ENCODE measurements around the gene YPEL3.
A peak's percentile ranks its signal among the peaks of the same experiment; 100 is the strongest.

The YPEL3 gene

DNA sequence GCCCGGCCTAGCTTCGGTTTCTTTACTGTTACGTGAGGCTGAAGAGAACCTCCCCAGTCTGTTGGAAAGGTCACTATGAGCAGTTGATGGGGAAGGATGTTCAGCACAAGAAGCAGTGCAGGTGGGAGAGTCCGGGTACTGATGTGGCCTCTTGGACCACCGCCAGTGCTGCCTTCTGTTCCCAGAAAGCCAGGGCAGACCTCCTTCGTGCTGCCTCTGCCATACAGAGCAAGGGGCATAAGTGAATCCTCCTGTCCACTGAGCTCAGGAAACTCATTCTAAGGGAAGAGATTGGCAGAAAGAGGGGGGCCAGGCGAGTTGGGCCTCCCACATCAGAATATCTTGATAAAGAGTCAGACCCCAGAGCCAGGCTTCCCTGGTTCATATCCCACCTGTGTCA lies 16.5 kb downstream of the YPEL3 start:
- TF ChIP-seq ZNF274 (IDR thresholded peaks at IDR 0.05; ENCODE audit: low read length) (no peak), ZNF274 (tag by site-specific recombination; IDR thresholded peaks at IDR 0.05; ENCODE audit: borderline replicate concordance) (no peak), ZNF677 (tag by site-specific recombination; IDR thresholded peaks at IDR 0.05) (no peak), ZNF175 (tag by site-specific recombination; IDR thresholded peaks at IDR 0.05) (no peak), ZNF10 (tag by site-specific recombination; IDR thresholded peaks at IDR 0.05) (0 out of 2 replicates have a peak, but pooled peaks have one; percentile 33), ZNF791 (tag by site-specific recombination; IDR thresholded peaks at IDR 0.05) (no peak)
- TF ChIP-seq, protein P1, sequence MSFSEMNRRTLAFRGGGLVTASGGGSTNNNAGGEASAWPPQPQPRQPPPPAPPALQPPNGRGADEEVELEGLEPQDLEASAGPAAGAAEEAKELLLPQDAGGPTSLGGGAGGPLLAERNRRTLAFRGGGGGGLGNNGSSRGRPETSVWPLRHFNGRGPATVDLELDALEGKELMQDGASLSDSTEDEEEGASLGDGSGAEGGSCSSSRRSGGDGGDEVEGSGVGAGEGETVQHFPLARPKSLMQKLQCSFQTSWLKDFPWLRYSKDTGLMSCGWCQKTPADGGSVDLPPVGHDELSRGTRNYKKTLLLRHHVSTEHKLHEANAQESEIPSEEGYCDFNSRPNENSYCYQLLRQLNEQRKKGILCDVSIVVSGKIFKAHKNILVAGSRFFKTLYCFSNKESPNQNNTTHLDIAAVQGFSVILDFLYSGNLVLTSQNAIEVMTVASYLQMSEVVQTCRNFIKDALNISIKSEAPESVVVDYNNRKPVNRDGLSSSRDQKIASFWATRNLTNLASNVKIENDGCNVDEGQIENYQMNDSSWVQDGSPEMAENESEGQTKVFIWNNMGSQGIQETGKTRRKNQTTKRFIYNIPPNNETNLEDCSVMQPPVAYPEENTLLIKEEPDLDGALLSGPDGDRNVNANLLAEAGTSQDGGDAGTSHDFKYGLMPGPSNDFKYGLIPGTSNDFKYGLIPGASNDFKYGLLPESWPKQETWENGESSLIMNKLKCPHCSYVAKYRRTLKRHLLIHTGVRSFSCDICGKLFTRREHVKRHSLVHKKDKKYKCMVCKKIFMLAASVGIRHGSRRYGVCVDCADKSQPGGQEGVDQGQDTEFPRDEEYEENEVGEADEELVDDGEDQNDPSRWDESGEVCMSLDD (tag by site-specific recombination; IDR thresholded peaks at IDR 0.05) = no peak
- ChIA-PET CTCF (interaction anchor here (0.7 to 2.7 kb wide), 2 partner anchors 12 to 32 kb away, joined by 3 to 12 read pairs; partner anchors contain the start of gene TBX6), POLR2A (interaction anchor here (0.9 to 6.9 kb wide), 3 partner anchors 10 to 14 kb away, joined by 3 to 70 read pairs (median 4); partner anchors contain the start of genes ALDOA and TBX6)
- Histone ChIP-seq H3K9me3 (ENCODE audit: control insufficient read depth, insufficient read depth, low read depth, low read length) (no peaks in the 10 kb centered on the region), H3K4me3 (ENCODE audit: low read depth, low read length) (no peak overlapping the region), H3K36me3 (ENCODE audit: control insufficient read depth in 2 of 2, insufficient read depth in 1 of 2, low read length in 2 of 2) (peaks cover 29 to 76% of the 10 kb centered on the region in 2 experiments; a peak in 2 of 3 replicates), H3K4me1 (ENCODE audit: control insufficient read depth, insufficient read depth, low read length) (peaks cover 4% of the 10 kb centered on the region; the same call in 1 of the 2 replicates), H3K27ac (ENCODE audit: extremely low read depth, low read depth, low read length) (no peak overlapping the region)

DNA sequence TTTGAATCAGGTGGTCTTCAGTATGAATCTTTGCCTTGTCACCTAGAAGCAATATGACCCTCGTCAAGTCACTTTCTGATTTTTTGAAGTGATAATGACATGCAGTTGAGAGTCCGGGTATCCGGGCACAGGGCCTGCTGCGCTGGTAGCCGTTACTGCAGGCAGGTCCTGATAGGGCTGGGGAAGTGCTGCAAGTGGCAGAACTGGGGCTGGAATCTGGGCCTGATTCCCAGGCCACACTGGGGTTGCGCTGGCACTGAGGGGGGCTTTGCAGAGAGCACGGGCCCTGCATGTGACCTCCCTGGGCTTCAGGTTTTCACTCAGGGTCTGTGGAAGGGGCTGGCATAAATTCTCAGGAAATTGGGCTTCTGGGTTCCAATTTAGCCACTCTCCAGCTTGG lies 17.3 kb downstream of the YPEL3 start:
- H3K4me3 ChIP-seq (ENCODE audit: low read depth, low read length) = no peak overlapping the region
- TF ChIP-seq ZNF292 (tag by site-specific recombination; IDR thresholded peaks at IDR 0.05; ENCODE audit: borderline replicate concordance, low read depth) (no peak), ZNF701 (tag by site-specific recombination; IDR thresholded peaks at IDR 0.05) (no peak), ZNF174 (tag by site-specific recombination; IDR thresholded peaks at IDR 0.05) (no peak), KLF8 (tag by site-specific recombination; IDR thresholded peaks at IDR 0.05) (no peak), ZNF473 (tag by site-specific recombination; IDR thresholded peaks at IDR 0.05) (no peak), ZNF837 (tag by site-specific recombination; IDR thresholded peaks at IDR 0.05) (no peak), ZNF513 (tag by site-specific recombination; IDR thresholded peaks at IDR 0.05) (no peak), ZNF585B (tag by site-specific recombination; IDR thresholded peaks at IDR 0.05) (no peak), ZBTB48 (tag by site-specific recombination; IDR thresholded peaks at IDR 0.05) (no peak), ZNF140 (tag by site-specific recombination; IDR thresholded peaks at IDR 0.05) (no peak), ZNF600 (tag by site-specific recombination; IDR thresholded peaks at IDR 0.05) (no peak), ZNF274 (IDR thresholded peaks at IDR 0.05; ENCODE audit: low read length) (no peak), ZNF274 (tag by site-specific recombination; IDR thresholded peaks at IDR 0.05; ENCODE audit: borderline replicate concordance) (no peak), ZNF354C (tag by site-specific recombination; IDR thresholded peaks at IDR 0.05; ENCODE audit: borderline replicate concordance, low read depth) (no peak), ZFP41 (tag by site-specific recombination; IDR thresholded peaks at IDR 0.05; ENCODE audit: borderline replicate concordance) (no peak), ZNF341 (tag by site-specific recombination; IDR thresholded peaks at IDR 0.05; ENCODE audit: low read depth) (no peak), SP3 (tag by site-specific recombination; IDR thresholded peaks at IDR 0.05) (no peak)
- TF ChIP-seq, protein P1 (tag by site-specific recombination; IDR thresholded peaks at IDR 0.05) = no peak
- CTCF ChIA-PET = interaction anchor here (2.7 kb wide), 1 partner anchor 13 kb away, joined by 12 read pairs; the partner anchor contains the start of gene TBX6
- peaks cover 4% of the 10 kb centered on the region; the same call in 1 of the 2 replicates for H3K4me1 ChIP-seq (ENCODE audit: control insufficient read depth, insufficient read depth, low read length)
- H3K9me3 ChIP-seq (ENCODE audit: control insufficient read depth, insufficient read depth, low read depth, low read length) = no peaks in the 10 kb centered on the region
- POLR2A ChIA-PET = interaction anchor here (0.9 to 6.9 kb wide), 3 partner anchors 11 to 13 kb away, joined by 3 to 70 read pairs (median 4); partner anchors contain the start of genes ALDOA and TBX6
- no peak overlapping the region for H3K27ac ChIP-seq (ENCODE audit: extremely low read depth, low read depth, low read length)
- H3K36me3 ChIP-seq (ENCODE audit: control insufficient read depth in 2 of 2, insufficient read depth in 1 of 2, low read length in 2 of 2) = peaks cover 29 to 69% of the 10 kb centered on the region in 2 experiments; a peak in 2 of 3 replicates

All from HEK293 (cell line).